ENCODE data around the gene TSPAN18.

TSPAN18 gene

GRCh38 chr11:44912270-44912987 is 185.7 kb downstream of the TSPAN18 start:
- intact Hi-C loops (cut with micrococcal nuclease): loop anchor here (5.0 to 10.0 kb wide), 2 partner anchors 355 to 422 kb away; no protein-coding TSS in a partner anchor
- Mint-ChIP-seq H3K36me3 (ENCODE audit: low read depth) (no peaks in the 10 kb centered on the region), H3K4me3 (no peak overlapping the region), H3K27me3 (peaks cover 42% of the 10 kb centered on the region), H3K4me1 (ENCODE audit: low read depth) (peaks cover 29% of the 10 kb centered on the region), H3K27ac (no peak overlapping the region), H3K9me3 (no peaks in the 10 kb centered on the region)

GRCh38 chr11:44913502-44913901 is 186.7 kb downstream of the TSPAN18 start:
- peaks cover 51% of the 10 kb centered on the region for H3K27me3 Mint-ChIP-seq
- no peak overlapping the region for H3K4me3 Mint-ChIP-seq
- no peak overlapping the region for H3K27ac Mint-ChIP-seq
- no peaks in the 10 kb centered on the region for H3K9me3 Mint-ChIP-seq
- intact Hi-C loops (cut with micrococcal nuclease): loop anchor here (5.0 to 10.0 kb wide), 2 partner anchors 356 to 421 kb away; no protein-coding TSS in a partner anchor
- peaks cover 29% of the 10 kb centered on the region for H3K4me1 Mint-ChIP-seq (ENCODE audit: low read depth)
- no peaks in the 10 kb centered on the region for H3K36me3 Mint-ChIP-seq (ENCODE audit: low read depth)

GRCh38 chr11:44914105-44914504 is 187.3 kb downstream of the TSPAN18 start:
- no peaks in the 10 kb centered on the region for H3K9me3 Mint-ChIP-seq
- peaks cover 29% of the 10 kb centered on the region for H3K4me1 Mint-ChIP-seq (ENCODE audit: low read depth)
- H3K27ac Mint-ChIP-seq: no peak overlapping the region
- intact Hi-C loops (cut with micrococcal nuclease): loop anchor here (5.0 to 10.0 kb wide), 2 partner anchors 357 to 421 kb away; no protein-coding TSS in a partner anchor
- no peak overlapping the region for H3K4me3 Mint-ChIP-seq
- H3K27me3 Mint-ChIP-seq: peaks cover 57% of the 10 kb centered on the region
- H3K36me3 Mint-ChIP-seq (ENCODE audit: low read depth): no peaks in the 10 kb centered on the region

GRCh38 chr11:44915004-44915403 is 188.2 kb downstream of the TSPAN18 start:
- intact Hi-C loops (cut with micrococcal nuclease): loop anchor here (10.0 kb wide), 1 partner anchor 420 kb away; no protein-coding TSS in a partner anchor
- Mint-ChIP-seq H3K9me3 (no peaks in the 10 kb centered on the region), H3K36me3 (ENCODE audit: low read depth) (no peaks in the 10 kb centered on the region), H3K4me1 (ENCODE audit: low read depth) (peaks cover 29% of the 10 kb centered on the region), H3K27me3 (peaks cover 56% of the 10 kb centered on the region), H3K27ac (peak overlapping the region; percentile 23), H3K4me3 (no peak overlapping the region)

- intact Hi-C loops (cut with micrococcal nuclease): loop anchor here (10.0 kb wide), 1 partner anchor 419 kb away; no protein-coding TSS in a partner anchor
- Mint-ChIP-seq H3K4me1 (ENCODE audit: low read depth) (peaks cover 29% of the 10 kb centered on the region), H3K4me3 (peak overlapping the region; percentile 7), H3K36me3 (ENCODE audit: low read depth) (no peaks in the 10 kb centered on the region), H3K27me3 (peaks cover 56% of the 10 kb centered on the region), H3K9me3 (no peaks in the 10 kb centered on the region), H3K27ac (peak overlapping the region; percentile 23)
These were observed 188.9 kb downstream of the TSPAN18 start for GRCh38 chr11:44915621-44916020.

- Mint-ChIP-seq H3K4me3 (no peak overlapping the region), H3K27ac (peak overlapping the region; percentile 70), H3K36me3 (ENCODE audit: low read depth) (no peaks in the 10 kb centered on the region), H3K27me3 (peaks cover 50% of the 10 kb centered on the region), H3K9me3 (no peaks in the 10 kb centered on the region), H3K4me1 (ENCODE audit: low read depth) (peaks cover 29% of the 10 kb centered on the region)
- intact Hi-C loops (cut with micrococcal nuclease): loop anchor here (10.0 kb wide), 1 partner anchor 418 kb away; no protein-coding TSS in a partner anchor
These were observed 189.6 kb downstream of the TSPAN18 start for GRCh38 chr11:44916331-44916730.

- H3K36me3 Mint-ChIP-seq (ENCODE audit: low read depth): no peaks in the 10 kb centered on the region
- intact Hi-C loops (cut with micrococcal nuclease): loop anchor here (10.0 kb wide), 1 partner anchor 418 kb away; no protein-coding TSS in a partner anchor
- H3K4me1 Mint-ChIP-seq (ENCODE audit: low read depth): peaks cover 25% of the 10 kb centered on the region
- no peak overlapping the region for H3K4me3 Mint-ChIP-seq
- no peaks in the 10 kb centered on the region for H3K9me3 Mint-ChIP-seq
- peaks cover 45% of the 10 kb centered on the region for H3K27me3 Mint-ChIP-seq
- peak overlapping the region; percentile 70 for H3K27ac Mint-ChIP-seq
These were observed 190.1 kb downstream of the TSPAN18 start for GRCh38 chr11:44916801-44917385.

- no peaks in the 10 kb centered on the region for H3K9me3 Mint-ChIP-seq
- H3K36me3 Mint-ChIP-seq (ENCODE audit: low read depth): no peaks in the 10 kb centered on the region
- peaks cover 40% of the 10 kb centered on the region for H3K27me3 Mint-ChIP-seq
- peaks cover 18% of the 10 kb centered on the region for H3K4me1 Mint-ChIP-seq (ENCODE audit: low read depth)
- intact Hi-C loops (cut with micrococcal nuclease): loop anchor here (10.0 kb wide), 1 partner anchor 417 kb away; no protein-coding TSS in a partner anchor
- no peak overlapping the region for H3K27ac Mint-ChIP-seq
- H3K4me3 Mint-ChIP-seq: no peak overlapping the region
These were observed 191.0 kb downstream of the TSPAN18 start for GRCh38 chr11:44917741-44918140.

GRCh38 chr11:44920451-44920850 is 193.7 kb downstream of the TSPAN18 start:
- H3K4me1 Mint-ChIP-seq (ENCODE audit: low read depth): peaks cover 13% of the 10 kb centered on the region
- no peak overlapping the region for H3K27ac Mint-ChIP-seq
- H3K27me3 Mint-ChIP-seq: peaks cover 39% of the 10 kb centered on the region
- intact Hi-C loops (cut with micrococcal nuclease): no loop called here
- H3K9me3 Mint-ChIP-seq: no peaks in the 10 kb centered on the region
- H3K4me3 Mint-ChIP-seq: no peak overlapping the region
- H3K36me3 Mint-ChIP-seq (ENCODE audit: low read depth): no peaks in the 10 kb centered on the region

GRCh38 chr11:44923115-44923514 is 196.4 kb downstream of the TSPAN18 start:
- intact Hi-C loops (cut with micrococcal nuclease): no loop called here
- H3K4me1 Mint-ChIP-seq (ENCODE audit: low read depth): no peaks in the 10 kb centered on the region
- H3K27me3 Mint-ChIP-seq: peaks cover 27% of the 10 kb centered on the region
- no peak overlapping the region for H3K27ac Mint-ChIP-seq
- H3K4me3 Mint-ChIP-seq: no peak overlapping the region
- H3K9me3 Mint-ChIP-seq: no peaks in the 10 kb centered on the region
- H3K36me3 Mint-ChIP-seq (ENCODE audit: low read depth): no peaks in the 10 kb centered on the region

- Mint-ChIP-seq H3K9me3 (no peaks in the 10 kb centered on the region), H3K36me3 (ENCODE audit: low read depth) (no peaks in the 10 kb centered on the region), H3K27me3 (peaks cover 21% of the 10 kb centered on the region), H3K4me1 (ENCODE audit: low read depth) (no peaks in the 10 kb centered on the region), H3K27ac (no peak overlapping the region), H3K4me3 (no peak overlapping the region)
- intact Hi-C loops (cut with micrococcal nuclease): no loop called here
These were observed 197.0 kb downstream of the TSPAN18 start for GRCh38 chr11:44923806-44924205.

- H3K27ac Mint-ChIP-seq: no peak overlapping the region
- intact Hi-C loops (cut with micrococcal nuclease): no loop called here
- H3K27me3 Mint-ChIP-seq: peaks cover 25% of the 10 kb centered on the region
- H3K4me3 Mint-ChIP-seq: no peak overlapping the region
- H3K36me3 Mint-ChIP-seq (ENCODE audit: low read depth): no peaks in the 10 kb centered on the region
- H3K9me3 Mint-ChIP-seq: no peaks in the 10 kb centered on the region
- H3K4me1 Mint-ChIP-seq (ENCODE audit: low read depth): no peaks in the 10 kb centered on the region
These were observed 199.3 kb downstream of the TSPAN18 start for GRCh38 chr11:44926036-44926435.

GRCh38 chr11:44927174-44927661 is 200.5 kb downstream of the TSPAN18 start:
- Mint-ChIP-seq H3K27me3 (peaks cover 27% of the 10 kb centered on the region), H3K4me3 (no peak overlapping the region)

GRCh38 chr11:44928144-44928543 is 201.4 kb downstream of the TSPAN18 start:
- Mint-ChIP-seq H3K36me3 (ENCODE audit: low read depth) (peaks cover 5% of the 10 kb centered on the region), H3K27me3 (peaks cover 25% of the 10 kb centered on the region)
- intact Hi-C loops (cut with micrococcal nuclease): no loop called here

More at GRCh38 chr11:44927174-44927661, 200.5 kb downstream of the TSPAN18 start:
- H3K9me3 Mint-ChIP-seq: no peaks in the 10 kb centered on the region
- H3K4me1 Mint-ChIP-seq (ENCODE audit: low read depth): no peaks in the 10 kb centered on the region
- intact Hi-C loops (cut with micrococcal nuclease): loop anchor here (1.0 kb wide), 1 partner anchor 178 kb away; no protein-coding TSS in a partner anchor
- no peak overlapping the region for H3K27ac Mint-ChIP-seq
- no peaks in the 10 kb centered on the region for H3K36me3 Mint-ChIP-seq (ENCODE audit: low read depth)

More at GRCh38 chr11:44928144-44928543, 201.4 kb downstream of the TSPAN18 start:
- Mint-ChIP-seq H3K27ac (no peak overlapping the region), H3K4me1 (ENCODE audit: low read depth) (no peaks in the 10 kb centered on the region), H3K9me3 (no peaks in the 10 kb centered on the region), H3K4me3 (no peak overlapping the region)

Data from dendritic cell treated with granulocyte-macrophage colony-stimulating factor and Interleukin-4, amounts not matched to agents 40 ng/mL and 50 ng/mL, for 4 days (primary cell).